HAP-1 (cell line): Measurements from ENCODE around the gene TTC28.

Experiments used
- DNase-seq, 2 experiments: peaks; one replicate each; pipeline ENCODE4 v3.0.0-alpha.2; 2016 to 2020; ENCODE audit warnings: low spot score in 2 of 2
- H3K27me3 ChIP-seq: fragments of 250-450 bp; sonication (Bioruptor Pico); 2 replicates; pipeline ENCODE4 v1.5.1; 2020; ENCODE audit warnings: low read depth, mild to moderate bottlenecking, moderate library complexity
- H3K36me3 ChIP-seq: fragments of 250-450 bp; sonication (Bioruptor Pico); replicated peaks from 2 replicates; pipeline ENCODE4 v1.5.1; 2020; ENCODE audit warnings: mild to moderate bottlenecking
- H3K4me1 ChIP-seq: fragments of 250-450 bp; sonication (Bioruptor Pico); 2 replicates; pipeline ENCODE4 v1.5.1; 2020; ENCODE audit warnings: mild to moderate bottlenecking
- H3K4me3 ChIP-seq: fragments of 250-450 bp; sonication (Bioruptor Pico); 2 replicates; pipeline ENCODE4 v1.5.1; 2020; ENCODE audit warnings: mild to moderate bottlenecking, moderate library complexity
- H3K9me3 ChIP-seq: fragments of 250-450 bp; sonication (Bioruptor Pico); 2 replicates; pipeline ENCODE4 v1.5.1; 2020; ENCODE audit warnings: mild to moderate bottlenecking, moderate library complexity
- in situ Hi-C: fragments of 300-500 bp; cut with MboI; formaldehyde crosslinking; loops from 3 replicates; pipeline ENCODE4 v1.14.3; 2020; ENCODE audit warnings: low sequenced_read_pairs, inconsistent platforms, mixed read lengths

TTC28 gene

DNA sequence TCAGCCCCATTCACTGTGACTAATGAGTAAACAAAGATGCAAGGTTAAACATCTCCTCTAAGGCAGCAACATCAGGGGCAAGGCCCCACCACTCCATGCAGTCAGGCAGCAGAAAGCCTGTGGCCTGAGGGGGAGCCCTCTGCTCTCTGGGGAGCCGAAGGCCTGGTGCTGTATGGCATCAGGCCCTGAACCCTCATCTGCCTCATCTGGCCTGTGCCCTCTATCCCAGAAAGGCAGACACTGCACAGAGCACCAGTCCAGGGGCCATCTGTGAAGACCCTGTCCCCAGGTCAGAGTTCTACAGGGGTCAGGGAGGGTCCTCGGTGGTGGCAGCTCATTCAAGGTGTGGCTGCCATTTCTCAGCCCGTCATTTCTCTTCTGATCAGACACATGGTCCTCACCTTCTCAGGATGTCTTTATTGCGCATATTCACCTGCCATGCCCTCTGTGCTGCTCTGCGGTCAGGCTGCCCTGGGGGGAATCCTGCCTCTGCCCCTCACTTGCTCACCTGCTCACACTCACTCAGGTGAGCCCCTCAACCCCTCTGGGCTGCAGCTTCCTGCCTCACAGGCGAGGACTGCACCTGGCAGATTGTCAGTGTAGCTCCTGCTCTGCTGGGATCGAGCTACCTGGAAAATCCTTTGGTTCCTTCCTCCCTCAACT is 657.5 kb downstream of the TTC28 start:
- Histone ChIP-seq H3K27me3 (no peaks in the 10 kb centered on the region), H3K4me3 (no peak overlapping the region), H3K36me3 (no peaks in the 10 kb centered on the region), H3K9me3 (no peaks in the 10 kb centered on the region), H3K4me1 (no peaks in the 10 kb centered on the region)
- DNase-seq = peak in 1 of 2 experiments; percentile 3
- in situ Hi-C loops = loop anchor here (5.0 to 25.0 kb wide), 2 partner anchors 565 to 815 kb away; no protein-coding TSS in a partner anchor

DNA sequence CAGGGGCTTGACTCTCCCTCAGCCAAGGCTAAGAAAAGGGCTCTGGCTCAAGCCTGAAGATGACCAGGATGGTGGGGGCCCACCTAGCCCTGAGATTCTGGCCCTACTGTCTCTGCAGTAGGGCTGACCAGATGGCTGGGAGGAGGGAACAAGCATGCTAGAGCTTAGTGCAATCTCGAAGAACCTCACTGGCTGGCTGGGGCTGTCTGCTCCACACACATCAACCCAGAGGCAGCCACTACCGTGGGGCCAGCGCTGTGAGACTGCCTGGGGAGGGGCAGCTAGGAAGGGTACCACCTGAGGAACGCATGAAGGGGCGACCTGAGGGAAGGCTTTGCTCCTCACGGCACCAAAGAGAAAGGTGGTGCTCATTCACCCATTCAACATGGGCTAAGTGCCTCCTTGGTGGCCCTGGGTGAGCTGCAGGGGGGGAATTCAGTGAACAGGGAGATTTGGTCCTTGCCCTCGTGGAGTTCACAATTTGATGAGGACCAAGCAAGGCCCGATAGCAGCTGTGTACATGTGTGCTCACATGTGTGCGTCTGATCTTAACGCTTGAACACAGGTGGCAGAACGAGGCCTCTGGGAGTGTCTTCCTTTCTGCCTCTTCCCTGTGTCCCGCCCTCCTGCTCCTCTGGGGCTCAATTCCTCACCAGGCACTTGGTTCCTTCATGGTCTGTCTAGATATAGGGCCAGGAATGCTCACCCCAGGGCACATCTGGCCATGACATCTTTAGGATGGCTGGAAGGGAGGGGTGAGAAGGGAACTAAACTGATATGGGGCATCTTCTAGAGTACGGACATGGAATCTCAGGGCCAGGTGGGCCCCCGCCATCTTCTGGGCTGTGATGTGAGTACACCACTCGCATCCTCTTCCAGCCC is 658.3 kb downstream of the TTC28 start:
- no peaks in the 10 kb centered on the region for H3K27me3 ChIP-seq
- in situ Hi-C loops = loop anchor here (5.0 to 25.0 kb wide), 2 partner anchors 566 to 816 kb away; no protein-coding TSS in a partner anchor
- DNase-seq = peak in 1 of 2 experiments; percentile 6
- H3K36me3 ChIP-seq = no peaks in the 10 kb centered on the region
- no peak overlapping the region for H3K4me3 ChIP-seq
- H3K4me1 ChIP-seq = no peaks in the 10 kb centered on the region
- H3K9me3 ChIP-seq = no peaks in the 10 kb centered on the region

DNA sequence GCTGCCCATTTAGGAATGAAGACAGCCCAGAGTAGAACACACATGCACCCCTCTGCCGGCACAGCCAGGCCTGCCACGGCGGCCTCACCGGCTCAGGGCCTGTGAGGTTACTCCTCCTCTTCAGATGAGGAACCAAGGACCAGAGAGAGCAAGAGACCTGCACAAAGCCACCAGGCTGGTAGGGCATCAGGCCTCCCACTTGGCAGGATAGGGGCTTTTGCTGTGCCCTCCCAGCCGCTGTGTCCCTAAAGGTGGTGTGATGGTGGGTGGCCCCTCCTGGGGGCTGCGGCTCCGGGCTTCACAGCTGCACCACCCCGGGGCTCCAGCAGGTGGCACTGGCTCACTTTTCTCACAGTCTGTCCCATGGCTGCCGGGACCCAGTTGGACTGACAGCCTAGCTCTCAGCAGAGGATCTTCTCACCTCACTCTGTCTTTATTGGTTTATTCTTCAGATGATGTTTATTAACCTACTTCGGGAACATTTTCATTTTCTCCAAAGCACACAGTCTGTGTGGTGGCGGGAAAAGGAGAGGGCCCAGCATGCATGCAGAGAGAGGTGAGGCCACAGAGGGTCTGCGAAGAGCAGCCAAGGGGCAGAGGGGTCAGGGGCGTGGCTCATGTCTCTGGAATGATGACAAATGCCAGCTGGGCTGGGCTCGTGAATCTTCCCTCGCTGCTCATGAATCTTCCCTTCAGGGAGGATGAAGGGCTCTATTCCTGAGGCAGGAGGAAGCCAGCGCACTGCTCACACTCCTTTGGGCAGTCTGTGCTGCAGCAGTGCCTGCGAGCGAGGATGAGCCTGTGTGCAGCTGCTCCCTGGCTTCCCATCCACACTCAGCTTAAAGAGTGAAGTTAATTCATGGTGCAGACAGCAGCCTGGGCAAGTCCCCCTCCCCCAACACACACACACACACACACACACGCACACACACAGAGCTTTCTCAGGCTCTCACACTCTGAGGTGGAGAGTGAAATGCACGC is 659.5 kb downstream of the TTC28 start:
- no peaks in the 10 kb centered on the region for H3K9me3 ChIP-seq

DNA sequence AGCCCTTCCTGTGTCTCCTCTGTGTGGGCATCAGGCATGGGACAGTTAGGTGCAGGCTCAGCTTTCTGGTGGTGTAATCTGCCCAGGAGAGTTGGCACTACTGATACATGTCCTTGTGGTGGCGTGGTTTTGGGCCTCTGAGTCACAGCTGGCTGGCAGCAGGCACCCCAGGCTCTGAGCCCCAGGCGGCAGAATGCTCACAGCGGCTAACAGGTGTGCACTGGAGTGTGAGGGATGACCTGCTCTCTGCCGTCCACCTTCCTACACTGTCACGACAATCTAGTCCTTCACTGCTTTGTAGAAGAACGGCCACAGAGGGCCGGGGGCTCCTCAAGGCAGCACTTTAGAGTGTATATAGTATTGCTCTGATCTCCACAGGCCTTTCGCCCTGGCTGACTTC is 660.3 kb downstream of the TTC28 start:
- no peaks in the 10 kb centered on the region for H3K4me1 ChIP-seq
- no peaks in the 10 kb centered on the region for H3K36me3 ChIP-seq
- H3K4me3 ChIP-seq = no peak overlapping the region
- peak in 1 of 2 experiments; percentile 3 for DNase-seq
- no peaks in the 10 kb centered on the region for H3K27me3 ChIP-seq
- H3K9me3 ChIP-seq = no peaks in the 10 kb centered on the region
- in situ Hi-C loops = loop anchor here (25.0 kb wide), 1 partner anchor 818 kb away; no protein-coding TSS in a partner anchor

More for the DNA sequence above, 659.5 kb downstream of the TTC28 start:
- Histone ChIP-seq H3K36me3 (no peaks in the 10 kb centered on the region), H3K27me3 (no peaks in the 10 kb centered on the region), H3K4me1 (no peaks in the 10 kb centered on the region), H3K4me3 (no peak overlapping the region)
- in situ Hi-C loops = loop anchor here (5.0 to 25.0 kb wide), 2 partner anchors 567 to 817 kb away; no protein-coding TSS in a partner anchor
- DNase-seq = peak; percentile 37 to 86

DNA sequence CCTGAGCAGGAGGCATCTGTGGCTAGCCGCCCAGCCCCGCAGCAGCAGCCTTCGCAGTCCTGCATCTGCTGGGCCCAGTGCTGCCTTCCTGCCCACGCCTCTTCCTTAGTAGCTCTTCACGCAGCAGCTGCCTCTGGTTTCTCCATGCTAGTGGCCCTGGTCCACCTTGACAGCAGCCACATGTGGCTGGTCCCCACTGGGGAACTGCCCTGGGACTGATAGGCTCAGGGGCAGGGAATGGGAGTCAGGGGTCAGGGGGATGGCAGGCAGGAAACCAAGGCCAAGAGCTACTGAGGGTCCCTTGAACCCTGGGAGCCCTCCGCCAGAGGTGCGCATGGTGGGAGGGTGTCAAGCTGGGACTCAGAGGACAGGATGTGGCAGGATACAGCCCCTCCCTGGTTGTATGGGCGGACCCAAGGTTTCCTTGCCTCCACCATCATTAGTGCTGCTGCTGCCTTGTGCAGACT is 661.1 kb downstream of the TTC28 start:
- in situ Hi-C loops = loop anchor here (25.0 kb wide), 1 partner anchor 819 kb away; no protein-coding TSS in a partner anchor
- no peaks in the 10 kb centered on the region for H3K27me3 ChIP-seq
- no peak overlapping the region for H3K4me3 ChIP-seq
- no peaks in the 10 kb centered on the region for H3K9me3 ChIP-seq
- DNase-seq = peak in 1 of 2 experiments; percentile 2
- no peaks in the 10 kb centered on the region for H3K4me1 ChIP-seq
- no peaks in the 10 kb centered on the region for H3K36me3 ChIP-seq

DNA sequence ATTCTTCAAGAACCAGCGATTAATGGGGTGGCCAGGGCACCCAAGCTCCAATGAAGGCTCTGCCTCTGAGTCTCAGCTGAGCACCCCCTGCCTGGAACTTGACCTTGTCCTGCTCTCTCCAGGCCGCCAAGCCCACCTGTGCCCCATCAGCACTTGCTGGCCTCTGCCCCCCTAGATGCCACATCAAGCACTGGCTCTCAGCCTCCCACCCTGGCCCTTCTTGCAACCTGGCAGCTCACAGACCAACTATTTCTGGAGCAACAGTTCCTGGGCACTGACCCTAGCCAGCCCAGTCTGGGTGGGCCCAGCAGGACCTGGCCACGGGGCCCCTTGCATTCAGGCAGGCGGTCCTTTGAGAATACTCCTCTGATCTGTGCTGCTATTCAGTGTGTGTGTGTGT is 661.8 kb downstream of the TTC28 start:
- Histone ChIP-seq H3K9me3 (no peaks in the 10 kb centered on the region), H3K27me3 (no peaks in the 10 kb centered on the region), H3K36me3 (no peaks in the 10 kb centered on the region), H3K4me3 (no peak overlapping the region), H3K4me1 (no peaks in the 10 kb centered on the region)
- DNase-seq = peak in 1 of 2 experiments; percentile 6
- in situ Hi-C loops = loop anchor here (25.0 kb wide), 1 partner anchor 819 kb away; no protein-coding TSS in a partner anchor

DNA sequence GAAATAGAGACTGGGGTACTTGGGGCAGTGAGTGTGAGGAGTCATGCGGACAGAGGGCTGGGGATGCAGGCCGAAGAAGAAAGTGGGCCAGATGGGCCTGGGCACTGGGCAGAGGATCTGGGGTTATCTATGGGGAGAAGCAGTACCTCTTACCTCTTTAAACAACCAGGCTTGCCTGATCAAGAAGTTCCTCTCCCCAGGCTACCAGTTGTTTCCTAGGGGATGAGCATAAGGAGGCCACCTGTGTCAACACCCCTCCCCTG is 662.2 kb downstream of the TTC28 start:
- H3K4me1 ChIP-seq = no peaks in the 10 kb centered on the region
- H3K27me3 ChIP-seq = no peaks in the 10 kb centered on the region
- peak in 1 of 2 experiments; percentile 3 for DNase-seq

DNA sequence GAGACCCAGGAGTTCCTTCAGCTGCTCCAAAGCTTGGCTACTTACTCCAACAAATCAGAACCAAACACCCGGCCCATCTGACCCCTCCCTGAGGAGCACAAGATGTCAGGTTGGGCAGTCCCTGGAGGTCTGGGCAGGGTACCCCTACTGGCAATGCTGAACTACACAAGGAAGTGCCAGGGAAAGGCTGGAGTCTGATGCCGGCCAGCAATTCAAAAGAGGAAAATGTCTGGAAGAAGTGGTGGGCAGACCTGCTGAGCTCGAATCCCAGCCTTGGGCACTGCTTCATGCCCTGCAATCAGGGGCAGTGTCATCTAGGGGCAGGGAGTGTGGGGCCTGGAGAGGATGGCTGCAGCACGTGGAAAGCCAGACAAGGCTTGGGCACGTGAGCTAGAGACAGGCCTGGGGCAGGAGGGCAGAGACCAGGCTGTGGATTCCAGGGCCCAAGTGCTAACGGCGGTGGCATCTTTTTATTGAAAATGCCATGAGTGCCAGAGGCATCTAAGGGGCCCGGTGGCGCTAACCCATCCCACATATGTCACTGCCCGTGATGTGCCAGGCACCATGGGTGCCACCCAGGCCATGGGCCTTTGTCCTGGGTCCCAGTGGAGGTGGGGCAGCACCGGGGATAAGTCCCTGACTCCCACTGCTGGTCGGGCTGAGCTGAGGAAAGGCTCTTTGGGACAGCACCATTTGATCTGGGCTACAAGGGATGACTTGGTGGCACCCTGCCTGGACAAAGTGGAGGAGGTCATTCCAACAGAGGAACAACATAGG is 662.7 kb downstream of the TTC28 start:
- no peak overlapping the region for H3K4me3 ChIP-seq
- no peak for DNase-seq
- no peaks in the 10 kb centered on the region for H3K36me3 ChIP-seq
- H3K4me1 ChIP-seq = no peaks in the 10 kb centered on the region
- no peaks in the 10 kb centered on the region for H3K27me3 ChIP-seq
- in situ Hi-C loops = loop anchor here (25.0 kb wide), 1 partner anchor 820 kb away; no protein-coding TSS in a partner anchor
- H3K9me3 ChIP-seq = no peaks in the 10 kb centered on the region

More for the DNA sequence above, 662.2 kb downstream of the TTC28 start:
- Histone ChIP-seq H3K36me3 (no peaks in the 10 kb centered on the region), H3K4me3 (no peak overlapping the region), H3K9me3 (no peaks in the 10 kb centered on the region)
- in situ Hi-C loops = loop anchor here (25.0 kb wide), 1 partner anchor 820 kb away; no protein-coding TSS in a partner anchor

DNA sequence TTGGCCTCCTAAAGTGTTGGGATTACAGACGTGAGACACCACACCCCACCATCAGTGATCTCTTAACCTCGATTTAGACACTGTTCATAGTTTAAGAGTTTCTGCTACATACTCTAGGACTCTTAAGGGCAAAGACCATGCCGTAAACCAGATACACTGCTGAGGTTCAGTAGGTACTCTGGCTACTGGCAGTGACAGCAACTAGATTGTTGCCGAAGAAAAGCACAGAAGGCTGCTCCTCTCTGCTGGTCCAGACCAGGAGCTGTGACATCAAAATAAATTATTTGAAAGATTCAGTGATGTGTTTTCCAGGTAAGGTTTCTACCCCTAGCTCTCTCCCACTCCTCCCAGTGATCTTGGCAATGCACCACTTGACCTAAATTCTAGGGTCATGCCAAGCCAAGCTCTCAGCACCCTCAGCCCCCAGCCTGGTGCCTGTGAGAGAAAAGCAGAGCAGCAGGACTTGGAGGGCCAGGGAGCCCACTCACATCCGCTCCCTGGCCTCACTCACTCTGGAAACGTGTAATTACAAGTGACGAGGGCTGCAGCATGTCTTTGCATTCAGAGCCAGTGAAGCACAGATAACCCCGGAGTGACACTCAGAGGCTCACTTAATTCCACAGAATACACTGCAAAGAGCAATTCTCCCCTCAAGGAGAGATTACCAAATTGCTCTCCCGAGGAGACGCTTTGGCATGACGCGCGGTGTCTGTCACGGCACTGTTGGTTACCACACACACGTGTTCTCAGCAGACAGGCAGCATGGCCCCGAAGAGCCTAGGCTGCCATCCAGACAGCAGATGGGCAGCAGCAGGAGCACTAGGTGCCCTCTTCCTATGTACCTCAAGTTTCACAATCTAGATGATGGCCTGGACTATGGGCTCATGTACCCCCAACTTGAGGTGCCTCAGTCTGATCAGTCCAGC is 663.7 kb downstream of the TTC28 start:
- Histone ChIP-seq H3K36me3 (no peaks in the 10 kb centered on the region), H3K9me3 (no peaks in the 10 kb centered on the region), H3K27me3 (no peaks in the 10 kb centered on the region), H3K4me3 (no peak overlapping the region), H3K4me1 (no peaks in the 10 kb centered on the region)
- in situ Hi-C loops = loop anchor here (25.0 kb wide), 1 partner anchor 821 kb away; no protein-coding TSS in a partner anchor
- no peak for DNase-seq

DNA sequence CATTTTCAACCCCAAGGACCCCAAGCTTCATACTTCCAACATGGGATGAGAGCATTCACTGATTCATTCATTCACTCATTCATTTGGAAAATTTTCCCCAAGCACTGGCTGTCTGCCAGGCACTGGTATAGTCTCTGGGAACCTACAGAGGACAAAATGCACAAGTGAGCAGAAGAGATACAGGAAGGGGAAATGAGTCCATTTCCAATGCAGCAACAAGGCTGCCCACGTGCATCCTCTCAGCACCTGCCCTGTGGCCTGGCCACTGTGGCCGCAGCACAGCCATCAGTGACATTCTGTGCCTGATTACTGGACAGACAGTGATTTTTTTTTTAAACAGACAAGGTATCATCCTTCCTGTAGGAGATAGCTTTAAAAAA is 664.6 kb downstream of the TTC28 start:
- Histone ChIP-seq H3K4me1 (no peaks in the 10 kb centered on the region), H3K27me3 (no peaks in the 10 kb centered on the region), H3K36me3 (no peaks in the 10 kb centered on the region), H3K4me3 (no peak overlapping the region), H3K9me3 (no peaks in the 10 kb centered on the region)
- in situ Hi-C loops = loop anchor here (25.0 kb wide), 1 partner anchor 822 kb away; no protein-coding TSS in a partner anchor
- no peak for DNase-seq

DNA sequence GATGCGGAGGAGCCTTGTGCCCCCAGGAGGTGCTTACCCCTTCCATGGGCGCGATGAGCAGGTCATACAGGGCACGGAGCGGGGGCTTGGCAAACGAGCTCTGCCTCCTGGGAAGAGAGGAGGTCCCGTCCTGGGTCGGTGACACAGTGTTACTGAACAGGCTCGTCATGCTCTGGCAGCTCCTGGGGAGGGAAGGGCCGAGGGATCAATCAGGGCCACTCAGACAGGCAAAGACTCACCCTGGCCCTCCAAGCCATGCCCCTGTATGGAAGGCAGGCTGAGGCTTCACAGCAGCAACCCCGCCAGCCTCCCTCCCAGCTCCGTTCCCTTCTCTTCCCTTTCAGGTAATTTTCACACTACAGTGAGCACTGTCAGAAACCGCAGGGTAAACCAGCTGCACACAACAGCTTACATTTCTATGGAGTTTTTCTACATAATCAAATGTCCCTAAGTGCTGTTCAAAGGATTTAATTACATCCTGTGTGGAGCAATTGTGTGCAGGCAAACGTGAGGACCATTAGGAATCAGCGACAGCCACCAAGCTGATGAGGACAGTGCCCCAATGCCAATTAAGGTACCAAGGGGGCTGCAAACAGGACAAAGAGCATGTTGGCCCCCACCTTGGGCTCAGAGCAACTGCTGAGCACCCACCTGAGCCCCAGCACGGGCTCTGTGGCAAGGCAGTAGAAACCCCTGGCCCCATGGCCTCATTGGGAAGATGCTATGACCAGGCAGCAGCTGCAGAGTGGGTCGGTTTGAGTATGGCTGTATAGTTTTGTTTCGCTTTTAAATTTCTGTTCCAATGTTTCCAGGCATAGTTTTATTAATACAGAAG is 665.2 kb downstream of the TTC28 start:
- no peak for DNase-seq
- H3K36me3 ChIP-seq = no peaks in the 10 kb centered on the region
- H3K9me3 ChIP-seq = no peaks in the 10 kb centered on the region
- no peaks in the 10 kb centered on the region for H3K27me3 ChIP-seq
- no peaks in the 10 kb centered on the region for H3K4me1 ChIP-seq
- no peak overlapping the region for H3K4me3 ChIP-seq
- in situ Hi-C loops = loop anchor here (25.0 kb wide), 1 partner anchor 823 kb away; no protein-coding TSS in a partner anchor
